Choroid plexus epithelial cell (primary cell): ENCODE measurements around the gene LAYN.
A peak's percentile ranks its signal among the peaks of the same experiment; 100 is the strongest.

ENCODE experiments used
- DNase-seq: peaks from one replicate; pipeline ENCODE4 v3.0.0-alpha.2; 2010; ENCODE audit warnings: low read depth
- H3K4me3 ChIP-seq: 2 replicates; pipeline ENCODE4 v1.5.1; 2011; ENCODE audit warnings: low read depth, mild to moderate bottlenecking, control low read depth, low read length, moderate library complexity
- CTCF ChIP-seq: conservative IDR thresholded peaks from 2 replicates; pipeline ENCODE4 v1.5.1; 2011; ENCODE audit warnings: low read depth, mild to moderate bottlenecking, control low read depth, inconsistent platforms, low read length, moderate library complexity

Gene LAYN

GRCh38 chr11:111540114-111540936 is at the start of gene LAYN:
Gene LAYN, plus strand, starts transcription at chr11:111540720. Its CDS starts 124 bp downstream, at chr11:111540844.
- no peak for TF ChIP-seq CTCF
- no peak for DNase-seq
- H3K4me3 ChIP-seq, result peak within 1 kb of the TSS; percentile 62

GRCh38 chr11:111494040-111494439 is 46.5 kb upstream of the LAYN start:
- no peak for TF ChIP-seq CTCF
- H3K4me3 ChIP-seq, result no peak overlapping the region
- no peak for DNase-seq

- no peak overlapping the region for H3K4me3 ChIP-seq
- DNase-seq, result no peak
- TF ChIP-seq CTCF, result no peak
These were observed 41.0 kb upstream of the LAYN start for GRCh38 chr11:111499483-111499882.

GRCh38 chr11:111500481-111500880 is 40.0 kb upstream of the LAYN start:
- H3K4me3 ChIP-seq, result no peak overlapping the region
- no peak for DNase-seq

GRCh38 chr11:111502611-111503010 is 37.9 kb upstream of the LAYN start:
- no peak overlapping the region for H3K4me3 ChIP-seq
- no peak for TF ChIP-seq CTCF
- no peak for DNase-seq

More at GRCh38 chr11:111500481-111500880, 40.0 kb upstream of the LAYN start:
- no peak for TF ChIP-seq CTCF

- no peak for TF ChIP-seq CTCF
- DNase-seq, result no peak
- no peak overlapping the region for H3K4me3 ChIP-seq
These were observed 30.2 kb upstream of the LAYN start for GRCh38 chr11:111510311-111510710.
